Activated CD8-positive, alpha-beta memory T cell treated with anti-CD3 and anti-CD28 coated beads, Interleukin-2, amount 50 U/mL, for 24 hours (primary cell): ENCODE data around the gene ALDOA.
A peak's percentile ranks its signal among the peaks of the same experiment; 100 is the strongest.
"Not testable (repeated sequence)": the region's sequence is repeated elsewhere in the genome, so short reads cannot be mapped to it uniquely, and the experiment has no call there.

Experiments used
- DNase-seq: peaks from one replicate; pipeline ENCODE4 v3.0.0-alpha.2; 2020; ENCODE audit errors: extremely low read depth

ALDOA gene

GRCh38 chr16:30065102-30065942, at the start of gene ALDOA:
Gene ALDOA (plus strand): TSS chr16:30065760. CDS start chr16:30066898, 1,138 bp downstream.
- peak; percentile 86 for DNase-seq

GRCh38 chr16:30016555-30017276, 48.8 kb upstream of the ALDOA start:
- DNase-seq, result no peak

GRCh38 chr16:30017277-30017656, 48.3 kb upstream of the ALDOA start:
- no peak for DNase-seq

GRCh38 chr16:30017937-30018336, 47.6 kb upstream of the ALDOA start:
- not testable (repeated sequence) for DNase-seq

DNA sequence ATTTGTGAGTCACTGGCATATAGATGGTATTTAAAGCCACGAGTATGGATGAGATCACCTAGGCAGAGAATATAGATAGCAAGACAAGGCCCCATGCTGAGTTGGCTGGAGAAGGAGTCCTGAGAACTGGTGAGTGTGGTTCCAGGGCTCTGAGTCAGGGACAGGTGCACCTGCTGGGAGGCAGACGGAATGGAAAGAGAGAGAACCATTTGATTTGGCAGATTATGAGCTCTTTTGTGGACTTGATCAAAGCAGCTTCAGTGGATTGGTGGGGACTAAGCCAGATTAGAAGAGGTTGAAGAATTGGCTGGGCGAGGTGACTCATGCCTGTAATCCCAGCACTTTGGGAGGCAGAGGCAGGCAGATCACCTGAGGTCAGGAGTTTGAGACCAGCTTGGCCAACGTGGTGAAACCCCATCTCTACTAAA, 46.8 kb upstream of the ALDOA start:
- no peak for DNase-seq

DNA sequence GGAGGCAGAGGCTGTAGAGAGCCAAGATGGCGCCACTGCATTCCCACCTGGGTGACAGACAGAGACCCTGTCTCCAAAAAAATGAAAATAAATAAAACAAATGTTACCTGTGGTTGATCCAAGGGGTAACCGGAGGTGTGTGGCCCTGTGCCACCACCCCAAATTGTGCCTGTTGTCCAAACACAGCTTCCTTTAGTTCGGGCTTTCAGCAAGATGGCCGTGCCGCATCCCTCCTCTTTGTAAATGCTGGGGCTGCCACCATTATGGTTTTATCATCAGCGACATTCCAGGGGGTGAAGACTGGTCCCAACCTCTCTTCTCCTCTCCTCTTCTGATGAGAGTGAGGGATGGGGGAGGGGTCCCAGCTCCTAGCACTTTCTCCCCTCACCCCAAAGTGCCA, 42.7 kb upstream of the ALDOA start, which contains the start of gene C16orf92:
Gene C16orf92, plus strand, starts transcription at position 312 of the 400 bp plus-strand sequence. CDS start 143 bp downstream, outside the sequence.
- no peak for DNase-seq

DNA sequence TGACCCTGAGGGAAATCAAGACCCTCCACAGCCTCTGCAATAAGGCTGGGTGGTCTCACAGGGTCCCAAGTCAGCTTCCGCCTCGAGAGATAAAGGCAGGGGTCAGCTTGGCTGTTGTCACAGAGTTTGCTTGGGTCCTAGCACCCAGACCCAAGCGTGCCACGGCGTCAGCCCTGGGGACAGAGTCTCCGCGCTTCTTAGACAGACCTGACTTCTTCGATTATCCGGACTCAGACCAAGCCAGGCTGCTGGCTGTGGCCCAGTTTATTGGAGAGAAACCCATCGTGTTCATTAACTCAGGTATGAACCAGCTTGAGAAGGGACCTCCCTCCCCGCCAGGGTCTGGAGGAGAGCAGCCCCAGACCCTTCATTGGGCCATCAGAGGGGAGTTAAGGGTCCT, 42.0 kb upstream of the ALDOA start:
- no peak for DNase-seq

DNA sequence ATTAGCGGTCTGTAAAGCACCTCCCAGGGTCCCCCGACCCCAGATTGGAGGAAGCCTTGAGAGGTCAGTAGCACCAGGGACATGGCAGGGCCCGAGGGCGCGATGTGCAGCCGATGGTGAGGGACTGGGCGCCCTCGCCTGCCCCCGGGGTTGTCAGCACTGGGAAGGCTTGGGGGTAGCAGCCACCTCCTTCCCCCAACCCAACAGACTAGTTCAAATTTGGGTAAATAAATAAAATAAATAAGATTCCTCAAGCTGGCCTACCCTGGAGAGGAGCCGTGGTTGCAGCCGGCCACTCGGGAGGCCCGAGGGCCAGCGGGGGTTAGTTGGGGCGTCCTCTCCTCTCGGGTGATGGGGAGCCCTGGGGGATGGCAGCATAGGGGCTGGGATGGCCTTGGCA, 41.1 kb upstream of the ALDOA start:
- DNase-seq, result no peak

DNA sequence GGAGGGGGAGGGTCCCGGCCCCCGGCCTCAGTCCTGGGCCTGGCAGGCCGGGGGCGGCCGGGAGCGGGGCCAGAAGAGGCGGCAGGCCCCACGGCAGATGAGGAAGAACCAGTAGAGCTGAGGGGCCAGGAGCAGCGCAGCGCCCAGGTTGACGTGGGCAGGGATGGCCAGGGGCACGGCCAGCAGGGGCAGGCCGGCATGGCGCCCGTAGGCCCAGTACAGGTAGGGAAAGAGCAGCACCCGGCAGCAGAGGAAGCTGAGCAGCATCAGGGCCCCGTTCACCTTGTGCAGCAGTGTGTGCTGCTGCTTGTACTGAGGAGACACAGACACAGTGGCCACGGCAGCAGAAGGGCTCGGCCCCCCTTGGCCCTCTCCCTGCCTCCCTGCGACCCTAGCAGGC, 40.4 kb upstream of the ALDOA start:
- DNase-seq, result no peak

DNA sequence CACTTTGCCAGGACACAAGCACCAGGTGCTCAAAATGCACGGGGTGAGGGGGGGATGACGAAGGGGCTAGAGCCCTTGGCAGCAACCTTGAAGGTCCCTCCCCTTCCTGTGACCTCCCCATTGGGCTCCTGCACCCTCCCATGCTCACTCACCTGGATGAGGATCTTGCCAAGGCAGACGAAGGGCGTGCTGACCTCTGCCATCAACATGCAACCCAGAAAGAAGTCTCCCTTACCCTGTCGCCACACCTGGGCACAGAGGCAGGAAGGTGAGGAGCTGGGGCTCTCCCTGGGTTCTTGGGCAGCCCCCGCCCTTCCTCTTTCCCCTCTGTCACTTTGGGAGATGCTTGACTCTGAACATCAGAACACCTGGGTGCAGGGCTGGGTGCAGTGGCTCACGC, 40.0 kb upstream of the ALDOA start:
- DNase-seq, result no peak

DNA sequence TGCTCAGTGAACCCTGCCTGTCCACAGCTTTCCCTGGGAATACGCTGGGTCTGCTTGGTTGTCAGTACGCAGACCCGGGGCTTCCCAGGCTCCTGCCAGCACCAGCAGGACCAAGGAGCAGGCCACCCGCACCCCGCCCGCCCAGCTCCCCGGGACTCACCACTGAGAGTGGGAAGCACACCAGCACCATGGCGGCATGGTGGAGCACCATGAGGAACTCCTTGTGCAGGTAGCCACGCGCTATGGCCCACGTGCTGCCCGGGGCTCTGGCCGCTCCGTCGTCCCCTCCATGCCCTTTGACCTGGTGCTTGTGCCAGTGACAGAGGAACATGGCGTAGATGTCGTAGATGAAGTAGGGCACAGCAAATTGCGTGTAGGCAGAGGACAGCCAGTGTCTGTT, 39.1 kb upstream of the ALDOA start:
- DNase-seq, result no peak

DNA sequence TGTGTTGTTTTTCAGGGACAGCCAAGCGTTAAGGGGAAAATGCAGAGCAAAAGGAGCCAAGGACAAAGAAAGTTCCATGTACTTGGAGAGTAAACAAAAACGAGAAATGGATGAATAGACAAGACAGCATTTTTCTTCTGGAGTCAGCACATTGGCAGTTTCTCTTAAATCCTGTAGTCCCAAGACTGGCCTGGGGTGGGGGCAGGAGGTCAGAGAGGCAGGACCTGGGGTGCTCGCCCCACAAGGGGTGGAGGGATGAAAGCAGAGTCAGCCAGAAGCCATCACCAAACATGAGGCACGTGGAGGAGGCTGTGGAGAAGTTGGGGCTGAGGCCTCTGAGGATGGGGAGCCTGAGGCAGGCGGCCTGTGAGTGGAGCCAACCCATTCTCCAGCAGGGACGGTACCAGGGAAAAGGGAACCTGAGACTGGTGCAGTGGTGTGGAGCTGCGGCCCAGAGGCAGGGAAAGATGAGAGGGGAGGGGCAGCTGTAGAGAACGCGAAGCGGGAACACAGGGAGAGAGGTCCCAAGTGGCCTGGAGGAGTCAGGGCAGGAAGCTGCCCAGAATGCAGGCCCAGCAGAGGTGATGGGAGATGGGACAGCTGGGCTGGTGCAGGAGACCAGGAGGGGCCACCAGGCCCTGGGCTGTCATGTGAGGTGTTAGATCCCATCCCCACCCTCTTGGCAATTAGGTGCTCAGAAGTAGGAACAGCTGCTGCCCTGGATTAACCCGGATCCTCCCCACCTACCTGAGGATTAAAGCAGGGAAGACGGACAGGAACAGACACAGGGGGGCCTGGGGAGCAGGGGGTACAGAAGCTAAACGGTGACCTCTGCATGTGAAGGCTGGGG, 37.7 kb upstream of the ALDOA start:
- no peak for DNase-seq

DNA sequence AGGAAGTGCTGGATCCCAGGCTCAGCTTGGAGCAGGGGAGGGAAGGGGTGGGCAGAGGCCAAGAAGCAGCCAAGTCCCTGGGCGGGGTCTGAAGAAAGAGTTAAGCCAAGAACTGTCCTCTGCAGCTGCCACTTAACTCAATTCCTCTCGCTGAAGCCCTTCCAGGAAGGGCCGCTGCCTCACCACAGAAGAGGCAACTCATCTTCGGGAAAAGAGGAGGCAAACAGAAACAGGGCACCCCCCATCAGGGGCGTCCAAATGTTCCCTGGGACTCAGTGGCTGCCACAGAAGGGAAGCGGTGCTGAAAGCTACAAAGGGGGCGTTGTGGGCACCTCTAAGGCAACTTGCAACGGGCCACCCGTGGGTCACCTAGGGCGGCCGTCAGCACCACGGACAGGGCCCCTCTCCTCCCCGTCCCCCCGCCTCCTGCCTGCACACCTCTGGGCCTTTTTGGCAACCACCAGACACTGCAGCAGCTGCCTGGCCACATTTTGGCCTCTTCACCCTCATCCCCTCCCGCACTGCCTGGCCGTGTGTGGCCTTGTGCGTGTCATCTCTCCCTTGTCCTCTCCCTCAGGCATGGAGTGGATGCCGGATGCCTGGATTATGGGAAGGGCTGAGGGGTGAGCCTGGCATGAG, 37.0 kb upstream of the ALDOA start:
- no peak for DNase-seq

DNA sequence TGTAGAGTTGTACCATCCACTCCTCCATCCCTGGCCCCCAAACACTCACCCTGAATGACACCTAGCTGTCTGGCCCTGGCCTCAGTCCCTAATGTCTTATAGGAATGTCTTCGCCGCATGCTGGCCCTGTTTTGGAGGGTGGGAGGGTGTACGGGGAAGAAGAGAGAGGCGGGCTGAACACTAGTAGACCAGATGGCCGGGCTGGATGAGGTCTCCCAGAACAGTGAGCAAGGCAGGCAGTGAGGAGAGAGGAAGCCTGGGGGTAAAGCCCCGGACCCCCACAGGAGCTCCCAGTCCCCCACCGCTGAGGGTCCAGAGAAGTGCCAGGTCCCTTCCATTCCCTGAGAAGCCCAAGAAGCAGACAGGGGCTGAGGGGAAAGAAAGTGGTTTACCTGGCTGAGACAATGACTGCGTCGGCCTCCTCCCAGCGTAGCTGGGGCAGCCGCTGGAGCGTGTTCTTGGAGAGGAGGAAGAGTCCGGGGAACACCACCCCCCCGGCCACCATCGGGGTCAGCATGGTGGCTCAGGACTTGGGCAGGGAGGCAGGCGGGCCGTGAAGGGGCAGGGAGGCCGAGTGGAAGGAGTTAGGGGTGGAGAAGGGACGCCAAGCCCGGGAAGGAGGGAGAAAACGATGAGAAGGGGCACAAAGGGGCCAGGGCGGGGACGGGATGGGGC, 35.4 kb upstream of the ALDOA start:
- no peak for DNase-seq

DNA sequence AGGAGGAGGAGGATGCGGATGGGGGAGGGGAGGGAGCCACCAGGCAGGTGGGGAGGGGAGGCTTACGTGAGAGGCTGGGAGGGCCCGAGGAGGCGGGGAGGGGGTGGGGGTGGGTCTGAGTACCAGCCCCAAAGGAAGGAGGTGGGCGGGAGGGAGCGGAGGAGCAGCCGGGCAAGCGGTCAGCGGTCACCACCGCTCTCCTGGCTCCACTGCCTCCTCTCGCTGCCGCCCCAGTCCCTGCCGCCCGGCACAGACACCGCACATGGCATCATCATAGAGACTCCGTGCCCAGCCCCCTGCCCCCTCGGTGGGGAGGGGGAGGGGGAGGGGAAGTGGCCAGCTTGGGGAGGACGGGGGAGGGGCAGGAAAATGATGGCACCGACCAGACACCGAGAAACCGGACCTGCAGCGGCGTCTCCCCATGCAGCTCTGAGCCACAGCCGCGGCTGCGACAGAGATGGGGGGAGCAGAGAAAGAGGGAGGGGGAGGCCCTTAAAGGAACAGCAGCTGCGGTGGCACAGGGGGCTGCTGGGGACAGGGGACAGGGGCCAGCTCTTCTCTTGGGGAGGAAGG, 34.6 kb upstream of the ALDOA start, which contains the start of gene TLCD3B:
Gene TLCD3B, minus strand, starts transcription at position 431 of the 573 bp plus-strand sequence. CDS start 744 bp downstream, outside the sequence.
- no peak for DNase-seq

DNA sequence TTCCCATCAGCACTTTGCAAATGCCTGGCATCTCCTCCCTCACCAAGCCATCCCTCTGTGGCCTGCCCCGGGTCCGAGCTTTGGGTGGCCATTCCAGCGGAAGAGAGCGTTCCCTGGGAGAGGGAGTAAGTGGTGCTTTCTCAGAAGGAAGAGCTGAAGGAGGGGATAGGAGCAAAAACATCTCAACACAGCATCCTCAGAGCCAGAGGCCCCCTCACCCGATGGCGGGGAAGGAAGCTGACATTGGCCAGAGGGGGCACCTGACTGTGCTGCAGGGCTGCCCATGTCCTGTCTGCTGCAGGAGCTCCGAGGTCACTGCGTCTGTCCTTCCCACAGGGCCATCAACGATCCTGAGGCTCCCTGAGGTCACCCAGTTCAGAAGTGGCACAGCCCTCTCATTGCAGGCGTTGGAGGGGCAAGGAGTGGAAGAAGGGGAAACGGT, 34.1 kb upstream of the ALDOA start:
- no peak for DNase-seq

GRCh38 chr16:30032083-30032819, 33.3 kb upstream of the ALDOA start:
- DNase-seq, result peak; percentile 27

- no peak for DNase-seq
Observed at GRCh38 chr16:30033270-30033669, 32.3 kb upstream of the ALDOA start.

GRCh38 chr16:30040221-30040620, 25.3 kb upstream of the ALDOA start:
- DNase-seq, result no peak

- DNase-seq, result not testable (repeated sequence)
Observed at GRCh38 chr16:30040690-30041089, 24.9 kb upstream of the ALDOA start.
